ENCODE results near the gene ZNRF3.

- TF ChIP-seq CTCF (optimal IDR thresholded peaks at IDR 0.05 in 1 of 3, IDR thresholded peaks at IDR 0.05 in 1 of 3, conservative IDR thresholded peaks at IDR 0.05 in 1 of 3; ENCODE audit: extremely low read depth in 1 of 3, insufficient read depth in 2 of 3, low read length in 3 of 3) = no peak
- TF ChIP-seq EZH2 (IDR thresholded peaks at IDR 0.05; ENCODE audit: low read length) = no peak
Measured at GRCh38 chr22:29039148-29039547, 155.8 kb downstream of the ZNRF3 start.
